SK-N-MC (cell line): ENCODE results near the gene IP6K2.

Experiments used
- EZH2 ChIP-seq: fragments of 200-600 bp; sonication (generic); IDR thresholded peaks from one replicate; pipeline ENCODE4 v1.6.1; 2017; ENCODE audit warnings: antibody characterized with exemption
- FOXP2 ChIP-seq: optimal IDR thresholded peaks from 2 replicates; pipeline ENCODE3; 2011; ENCODE audit warnings: mild to moderate bottlenecking, moderate library complexity; ENCODE audit not compliant: insufficient read depth; ENCODE audit errors: extremely low read length, control extremely low read depth
- POLR2AphosphoS5 ChIP-seq: IDR thresholded peaks from 2 replicates; pipeline ENCODE4 v1.6.1; 2012; ENCODE audit warnings: mild to moderate bottlenecking, low read depth, low read length, borderline replicate concordance

GRCh38 chr3:48685293-48685602 lies 31.8 kb downstream of the IP6K2 start:
- TF ChIP-seq EZH2 (no peak), POLR2AphosphoS5 (no peak), FOXP2 (no peak)
